GM18951 (cell line): ENCODE results near the gene TSC22D3.

Source experiments
- POLR2A ChIP-seq: IDR thresholded peaks from 4 replicates; pipeline ENCODE4 v1.6.1; 2011; ENCODE audit warnings: mild to moderate bottlenecking; ENCODE audit not compliant: insufficient read length, insufficient read depth; ENCODE audit errors: extremely low read depth
- in situ Hi-C: fragments of 300-500 bp; cut with MboI; formaldehyde crosslinking; loops from one replicate; pipeline ENCODE4 v1.12.0; 2022; ENCODE audit warnings: low sequenced_read_pairs, mixed read lengths, inconsistent platforms; ENCODE audit not compliant: unreplicated experiment

TSC22D3 gene

DNA sequence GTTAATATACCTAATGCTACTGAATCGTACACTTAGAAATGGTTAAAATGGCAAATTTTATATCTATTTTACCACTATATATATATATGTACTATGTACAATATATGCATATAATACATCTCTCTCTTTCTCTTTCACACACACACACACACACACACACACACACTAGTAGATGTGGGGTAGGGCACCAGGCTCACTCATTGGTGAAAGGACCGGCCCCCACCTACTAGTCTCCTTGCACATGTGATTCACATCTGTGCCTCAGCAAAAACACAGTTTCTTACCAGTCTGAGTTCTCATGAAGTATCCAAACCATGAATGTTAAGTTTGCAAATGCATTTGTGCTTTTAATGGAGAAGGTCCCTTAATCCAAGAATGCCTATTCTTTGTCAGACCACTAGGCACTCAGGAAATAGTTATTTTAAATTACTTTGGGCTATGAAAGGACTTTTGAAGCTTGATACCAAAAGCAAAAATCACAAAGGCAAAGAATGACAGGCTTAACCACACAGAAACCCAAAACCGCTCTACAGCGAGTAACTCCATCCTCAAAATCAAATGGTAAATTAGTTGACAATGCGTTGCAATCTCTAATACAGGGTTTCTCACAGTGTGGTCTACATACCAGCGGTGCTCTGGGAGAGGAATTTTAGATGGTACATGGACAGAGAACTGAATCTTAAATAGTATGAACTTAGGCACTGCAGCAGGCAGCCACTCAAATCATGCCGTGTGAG is 5.8 kb downstream of the TSC22D3 start:
- in situ Hi-C loops, result no loop called here
- no peak for TF ChIP-seq POLR2A

DNA sequence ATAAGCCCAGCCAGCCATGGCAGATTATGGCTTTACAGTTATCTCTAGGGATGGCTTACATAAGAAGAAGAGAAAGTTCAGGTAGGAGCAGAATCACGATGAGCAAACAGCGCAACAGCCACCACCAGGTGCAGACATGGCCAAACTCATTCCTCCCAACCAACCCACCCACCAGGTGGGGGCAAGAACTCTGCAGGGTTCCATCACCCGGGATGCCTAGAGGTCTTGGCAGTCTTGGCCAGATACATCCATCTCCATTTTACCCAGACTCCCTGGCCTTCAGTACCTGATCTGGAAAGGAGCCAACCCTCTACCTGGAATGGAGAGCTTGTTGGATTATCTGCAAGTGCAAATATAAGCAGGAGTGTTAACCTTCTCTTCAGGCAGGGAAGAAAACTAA is 7.5 kb downstream of the TSC22D3 start:
- no peak for TF ChIP-seq POLR2A

DNA sequence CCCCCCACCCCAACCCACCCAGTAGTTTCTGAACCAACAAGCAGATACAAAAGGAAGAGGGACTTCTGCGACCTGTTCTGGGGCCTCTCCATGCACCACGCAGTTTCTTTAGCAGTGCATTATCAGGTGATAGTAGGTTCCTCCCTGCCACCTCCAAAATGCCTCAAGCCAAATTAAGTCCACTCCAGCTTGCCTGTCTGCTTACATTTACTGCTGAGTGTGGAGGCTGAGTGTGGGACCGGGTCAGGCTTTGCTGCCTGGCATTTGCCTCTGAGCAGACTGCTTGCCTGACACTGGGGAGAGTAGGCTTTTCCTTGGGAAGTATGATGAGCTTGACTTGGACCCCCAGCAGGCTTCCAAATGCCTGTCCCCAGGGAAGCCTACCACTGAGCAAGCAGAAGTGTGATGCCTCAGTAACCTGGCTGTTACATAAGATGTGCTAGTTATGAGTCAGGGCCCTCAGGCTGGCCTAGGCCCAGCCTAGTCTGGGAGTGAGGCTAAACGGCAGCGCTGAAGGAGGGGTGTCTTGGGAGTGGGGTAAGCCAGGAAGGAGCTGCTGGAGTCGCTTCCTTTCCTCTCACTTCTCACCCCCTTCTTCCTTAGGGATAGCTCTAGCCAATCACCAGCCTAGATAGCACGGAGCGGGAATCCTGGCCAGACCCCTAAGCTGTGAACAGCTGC is 9.0 kb downstream of the TSC22D3 start:
- no peak for TF ChIP-seq POLR2A
- in situ Hi-C loops, result no loop called here

More for the DNA sequence above, 7.5 kb downstream of the TSC22D3 start:
- in situ Hi-C loops, result no loop called here

DNA sequence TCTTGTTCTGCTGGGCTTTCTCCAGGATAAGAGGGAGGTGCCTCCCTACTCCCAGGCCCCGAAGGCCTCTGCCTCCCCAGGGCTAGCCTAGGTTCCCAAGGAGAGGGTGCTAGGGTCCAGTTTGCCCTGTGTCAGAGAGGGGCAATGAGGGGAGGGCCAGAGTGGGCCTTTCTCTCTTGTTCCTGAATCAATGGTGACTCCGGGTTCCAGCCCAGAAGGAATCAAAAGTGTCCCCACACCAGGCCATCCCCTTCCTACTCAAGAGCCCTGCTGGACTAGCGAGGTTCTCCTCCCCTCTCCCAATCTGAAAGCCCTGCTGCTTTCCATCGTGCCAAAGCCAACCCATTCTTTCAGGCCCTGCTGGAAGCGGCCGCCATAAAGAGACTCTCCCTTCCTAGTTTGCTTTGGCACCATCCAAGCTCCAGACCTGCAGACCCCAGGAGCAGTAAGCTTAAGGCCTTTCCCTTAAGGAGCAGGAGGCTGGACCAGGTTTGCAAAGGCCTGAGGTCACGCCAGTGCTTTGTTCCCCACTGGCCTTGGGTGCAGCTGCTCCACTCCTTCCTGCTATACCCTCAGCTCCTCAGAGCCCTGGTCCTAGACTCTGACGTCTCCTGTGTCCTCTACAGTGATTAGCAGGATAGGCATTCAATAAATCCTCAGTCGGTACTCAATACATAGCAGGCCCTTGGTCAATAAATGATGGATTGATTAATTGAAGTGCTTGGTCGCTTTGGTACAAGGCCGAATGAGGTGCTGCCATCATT is 10.6 kb downstream of the TSC22D3 start:
- in situ Hi-C loops, result no loop called here
- TF ChIP-seq POLR2A, result no peak

DNA sequence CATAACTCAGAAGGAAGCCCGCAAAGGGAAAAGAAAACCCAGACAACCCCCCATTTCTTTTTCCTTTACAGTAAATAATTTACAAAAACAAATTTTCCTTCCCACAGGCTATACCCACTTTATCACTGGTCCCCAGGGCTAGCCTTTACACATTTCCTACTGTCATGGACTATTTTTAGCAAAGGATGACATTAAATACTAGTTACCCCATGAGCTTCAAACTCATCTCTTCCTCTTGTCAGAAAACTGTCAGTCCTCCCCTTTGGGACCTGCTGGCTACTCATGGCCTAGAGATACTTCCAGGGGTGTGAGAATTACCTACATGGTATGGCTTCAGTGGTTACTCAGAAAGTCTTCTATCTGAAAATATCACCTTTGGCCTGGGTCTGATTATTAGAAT is 11.9 kb downstream of the TSC22D3 start:
- in situ Hi-C loops, result no loop called here
- no peak for TF ChIP-seq POLR2A

DNA sequence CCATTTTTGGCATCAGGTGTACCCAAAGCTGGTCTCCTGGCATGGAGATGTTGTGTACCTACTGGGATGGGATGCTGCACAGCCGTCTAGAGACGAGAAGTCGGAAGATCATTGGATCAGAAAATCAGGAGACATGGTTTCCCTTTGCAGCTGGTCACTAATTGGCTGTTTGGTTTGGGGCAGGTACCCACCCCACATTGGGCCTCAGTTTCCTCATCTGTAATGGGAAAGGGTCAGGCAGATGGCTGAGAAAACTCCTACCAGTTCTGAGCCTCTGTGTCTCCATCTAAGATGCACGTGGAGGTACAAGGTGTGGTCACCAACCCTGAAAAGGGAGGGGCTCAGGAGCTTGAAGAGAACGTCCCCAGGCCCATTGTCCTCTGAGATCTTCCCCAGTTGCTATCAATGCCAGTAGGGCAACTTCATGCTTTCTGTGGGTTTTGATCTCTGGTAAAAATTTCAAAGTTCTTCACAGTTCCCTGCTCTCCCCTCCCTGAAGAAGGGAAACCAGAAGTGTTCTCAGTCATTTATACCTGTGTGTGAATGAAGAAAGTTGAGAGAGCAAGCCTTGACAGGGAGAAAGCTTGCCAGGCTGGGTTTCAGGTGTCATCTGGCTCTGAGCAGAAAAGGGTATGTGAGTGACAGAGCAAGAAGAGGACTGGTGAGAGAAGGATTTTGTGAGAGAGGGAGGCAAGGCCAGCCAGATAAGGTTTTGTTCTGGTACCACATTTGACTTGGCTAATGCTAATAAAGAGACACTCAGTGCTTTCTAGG is 15.1 kb downstream of the TSC22D3 start:
- no peak for TF ChIP-seq POLR2A
- in situ Hi-C loops, result no loop called here

DNA sequence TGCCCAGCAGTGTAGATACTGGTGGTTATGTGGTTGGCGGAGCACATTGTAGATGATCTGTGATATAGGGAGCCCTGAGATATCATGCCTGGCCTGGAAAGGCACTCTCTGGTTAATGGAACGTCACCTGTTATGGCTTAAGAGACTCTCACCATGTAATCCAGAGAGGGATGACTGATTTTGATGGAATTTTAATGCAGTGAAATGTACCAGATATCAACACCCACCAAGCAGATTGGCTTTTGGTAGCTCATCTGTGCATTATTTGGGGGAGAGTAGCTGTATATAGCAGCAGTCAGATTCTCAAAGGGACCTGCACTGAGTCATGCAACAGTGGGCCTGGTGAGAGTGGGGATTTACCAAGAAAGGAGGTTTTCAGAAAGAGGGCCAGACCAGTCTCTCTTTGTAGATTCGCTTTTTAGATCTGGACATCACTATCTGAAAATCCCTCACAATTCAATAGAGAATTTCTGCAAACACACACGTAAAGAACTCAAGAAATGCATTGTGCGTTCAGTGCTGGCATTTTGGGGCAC is 17.3 kb downstream of the TSC22D3 start:
- no peak for TF ChIP-seq POLR2A
- in situ Hi-C loops, result no loop called here

DNA sequence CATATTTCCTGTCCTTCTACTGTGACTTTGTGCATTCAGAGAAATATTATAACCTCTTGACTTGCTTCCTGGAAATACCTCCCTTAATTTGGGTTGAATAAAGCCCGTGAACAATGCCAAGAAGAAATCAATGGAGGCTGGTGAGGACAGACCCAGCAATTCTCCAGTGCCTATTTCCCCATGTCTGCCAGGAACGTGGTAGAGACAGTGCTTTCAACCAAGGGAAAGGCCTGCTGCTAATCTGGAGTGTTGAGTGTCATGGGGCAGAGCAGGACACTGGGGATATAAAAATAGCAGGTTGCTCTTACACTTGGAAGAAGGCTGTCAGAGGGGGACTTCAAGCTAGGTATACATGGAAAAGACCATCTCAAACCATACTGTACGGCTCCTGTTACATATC is 19.9 kb downstream of the TSC22D3 start:
- in situ Hi-C loops, result no loop called here
- no peak for TF ChIP-seq POLR2A

DNA sequence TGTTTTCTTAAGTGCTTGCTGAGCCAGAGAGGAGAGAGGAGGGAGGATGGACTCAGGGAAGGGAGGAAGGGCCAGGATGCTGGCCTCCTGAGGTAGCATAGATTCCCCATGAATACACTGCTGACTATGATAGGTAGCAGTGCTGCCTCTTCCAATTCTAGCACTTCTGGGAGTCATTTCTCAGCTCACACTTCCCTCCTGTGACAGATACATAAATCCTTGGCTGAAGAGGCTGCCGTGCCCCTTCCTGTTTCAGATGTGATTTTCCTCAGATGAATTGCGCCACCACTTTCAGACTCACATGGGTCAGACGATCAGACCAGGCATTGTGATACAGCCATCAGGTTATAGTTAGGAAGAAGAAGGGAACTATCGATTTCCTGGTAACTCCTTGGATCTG is 22.4 kb downstream of the TSC22D3 start:
- TF ChIP-seq POLR2A, result no peak
- in situ Hi-C loops, result no loop called here

DNA sequence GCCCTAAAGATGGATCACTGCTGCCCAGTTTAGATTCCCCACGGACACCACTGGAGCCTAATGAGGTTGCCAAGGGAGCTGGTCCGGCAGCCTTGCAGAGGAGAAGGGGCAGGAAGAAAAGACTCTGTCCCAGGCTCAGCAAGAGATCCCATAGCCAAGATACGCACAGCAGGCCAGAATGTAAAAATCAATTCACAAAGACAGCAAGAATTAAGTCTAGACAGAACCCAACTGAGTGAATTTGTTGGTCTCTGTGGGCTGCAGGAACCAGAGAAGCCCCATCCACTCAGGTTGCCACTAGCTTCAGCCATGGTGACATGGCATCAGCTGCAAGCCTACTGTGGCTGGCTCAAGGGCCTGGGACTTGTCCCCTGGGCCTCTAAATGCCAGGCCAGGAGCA is 22.9 kb downstream of the TSC22D3 start:
- in situ Hi-C loops, result no loop called here
- TF ChIP-seq POLR2A, result no peak

DNA sequence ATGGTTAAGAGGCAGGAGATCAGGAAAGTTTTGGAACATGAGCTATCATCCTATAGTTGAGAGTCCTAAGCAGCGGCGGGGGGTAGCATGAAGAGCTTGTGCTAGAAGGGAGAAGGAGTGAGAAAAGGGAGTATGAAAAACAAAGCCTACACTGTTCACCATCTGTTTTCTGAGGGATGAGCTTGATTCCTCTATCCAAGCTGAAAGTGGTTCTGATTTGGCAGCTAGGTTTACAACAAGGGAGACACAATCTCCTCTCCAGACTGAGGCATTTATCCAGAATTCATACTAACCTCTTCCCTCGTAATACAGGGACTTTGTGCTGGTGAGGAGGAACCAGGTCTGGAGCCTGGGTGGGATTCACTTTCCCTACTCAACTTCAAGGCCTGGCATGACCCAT is 23.5 kb downstream of the TSC22D3 start:
- in situ Hi-C loops, result no loop called here
- no peak for TF ChIP-seq POLR2A

DNA sequence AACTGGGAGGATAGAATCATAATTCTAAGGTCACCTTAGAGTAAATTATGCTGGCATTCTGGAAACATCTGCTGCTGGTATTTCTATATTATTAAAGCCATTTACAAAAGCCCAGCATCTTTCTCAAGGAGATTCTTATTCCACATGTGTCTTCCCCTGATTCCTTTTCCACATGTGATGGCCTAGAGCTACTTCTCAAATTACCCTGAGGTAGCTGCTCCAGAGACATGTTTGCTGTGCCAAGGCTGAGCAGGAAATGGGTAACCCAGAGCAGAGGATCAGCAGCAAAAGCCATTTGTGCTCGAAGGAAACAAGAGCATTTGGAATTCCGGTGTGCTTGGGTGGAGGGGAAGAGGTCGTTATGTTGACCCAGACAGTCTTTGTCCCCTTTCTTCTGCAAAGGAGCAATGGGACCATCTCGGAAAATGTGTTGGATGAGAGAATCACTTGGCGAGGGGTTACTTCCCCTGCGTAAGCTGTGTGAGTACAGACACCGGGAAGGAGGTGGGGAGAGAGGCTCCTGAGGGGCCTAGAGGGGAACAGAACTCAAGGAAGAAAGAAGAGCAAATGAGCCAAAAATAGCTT is 24.6 kb downstream of the TSC22D3 start:
- TF ChIP-seq POLR2A, result no peak
- in situ Hi-C loops, result no loop called here
